Measurements from ENCODE around the gene ADGRF1.

DNA sequence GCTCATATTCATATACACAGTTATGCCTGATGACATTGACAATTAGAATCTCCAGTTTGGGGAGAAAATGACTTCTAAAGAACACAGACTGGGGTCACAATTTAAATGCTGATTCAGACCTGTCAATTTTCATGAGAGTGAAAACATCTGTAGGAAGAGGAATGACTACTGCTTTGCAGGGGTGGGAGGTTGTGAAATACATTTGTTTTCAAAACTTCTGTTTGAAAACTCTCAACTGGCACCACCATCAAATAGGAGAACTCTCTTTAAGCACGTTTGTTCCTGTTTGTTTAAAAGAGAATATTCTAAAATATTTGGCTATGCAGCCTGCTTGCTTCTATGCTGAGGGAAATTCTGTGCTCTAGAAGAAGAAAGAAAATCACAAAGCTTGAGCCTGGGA lies 69.6 kb downstream of the ADGRF1 start:
- TF ChIP-seq CTCF (IDR thresholded peaks at IDR 0.05; ENCODE audit: insufficient read depth, low read length, poor library complexity, severe bottlenecking) (no peak), EZH2phosphoT487 (conservative IDR thresholded peaks at IDR 0.05; ENCODE audit: low read length) (no peak)
